ENCODE results near the gene ETFB.

GRCh38 chr19:51351266-51351990 lies 14.8 kb downstream of the ETFB start:
- TF ChIP-seq, protein P1, sequence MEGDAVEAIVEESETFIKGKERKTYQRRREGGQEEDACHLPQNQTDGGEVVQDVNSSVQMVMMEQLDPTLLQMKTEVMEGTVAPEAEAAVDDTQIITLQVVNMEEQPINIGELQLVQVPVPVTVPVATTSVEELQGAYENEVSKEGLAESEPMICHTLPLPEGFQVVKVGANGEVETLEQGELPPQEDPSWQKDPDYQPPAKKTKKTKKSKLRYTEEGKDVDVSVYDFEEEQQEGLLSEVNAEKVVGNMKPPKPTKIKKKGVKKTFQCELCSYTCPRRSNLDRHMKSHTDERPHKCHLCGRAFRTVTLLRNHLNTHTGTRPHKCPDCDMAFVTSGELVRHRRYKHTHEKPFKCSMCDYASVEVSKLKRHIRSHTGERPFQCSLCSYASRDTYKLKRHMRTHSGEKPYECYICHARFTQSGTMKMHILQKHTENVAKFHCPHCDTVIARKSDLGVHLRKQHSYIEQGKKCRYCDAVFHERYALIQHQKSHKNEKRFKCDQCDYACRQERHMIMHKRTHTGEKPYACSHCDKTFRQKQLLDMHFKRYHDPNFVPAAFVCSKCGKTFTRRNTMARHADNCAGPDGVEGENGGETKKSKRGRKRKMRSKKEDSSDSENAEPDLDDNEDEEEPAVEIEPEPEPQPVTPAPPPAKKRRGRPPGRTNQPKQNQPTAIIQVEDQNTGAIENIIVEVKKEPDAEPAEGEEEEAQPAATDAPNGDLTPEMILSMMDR (IDR thresholded peaks at IDR 0.05) = no peak
- TF ChIP-seq REST (IDR thresholded peaks at IDR 0.05; ENCODE audit: insufficient read depth in 1 of 2, low read depth in 2 of 2, low read length in 1 of 2) = no peak
- no peak for TF ChIP-seq TCF7L2 (IDR thresholded peaks at IDR 0.05; ENCODE audit: low read depth, low read length)

All from Panc1 (cell line).